Ishikawa (cell line): ENCODE measurements around the gene SPON1.

Experiments used
- CEBPB ChIP-seq: IDR thresholded peaks from 2 replicates; pipeline ENCODE4 v1.6.1; 2012
- CREB1 ChIP-seq: IDR thresholded peaks from 2 replicates; pipeline ENCODE4 v1.6.1; 2012; ENCODE audit warnings: low read depth
- EGR1 ChIP-seq: IDR thresholded peaks from 2 replicates; pipeline ENCODE4 v1.6.1; 2012
- EP300 ChIP-seq: IDR thresholded peaks from 2 replicates; pipeline ENCODE4 v1.6.1; 2012; ENCODE audit warnings: borderline replicate concordance
- FOXM1 ChIP-seq: IDR thresholded peaks from 2 replicates; pipeline ENCODE4 v1.6.1; 2012; ENCODE audit warnings: low read depth, borderline replicate concordance
- MAX ChIP-seq: IDR thresholded peaks from 2 replicates; pipeline ENCODE4 v1.6.1; 2012
- NFIC ChIP-seq: IDR thresholded peaks from 2 replicates; pipeline ENCODE4 v1.6.1; 2012
- RAD21 ChIP-seq: IDR thresholded peaks from 2 replicates; pipeline ENCODE4 v1.6.1; 2012; ENCODE audit warnings: low read depth
- TAF1 ChIP-seq: IDR thresholded peaks from 2 replicates; pipeline ENCODE4 v1.6.1; 2012; ENCODE audit warnings: low read depth, mild to moderate bottlenecking
- TCF12 ChIP-seq: IDR thresholded peaks from 2 replicates; pipeline ENCODE4 v1.6.1; 2012; ENCODE audit warnings: low read depth
- TEAD4 ChIP-seq: IDR thresholded peaks from 2 replicates; pipeline ENCODE4 v1.6.1; 2012
- USF1 ChIP-seq: IDR thresholded peaks from 2 replicates; pipeline ENCODE4 v1.6.1; 2012
- YY1 ChIP-seq: IDR thresholded peaks from 2 replicates; pipeline ENCODE4 v1.6.1; 2012; ENCODE audit warnings: low read depth
- ZBTB7A ChIP-seq: IDR thresholded peaks from 2 replicates; pipeline ENCODE4 v1.6.1; 2012; ENCODE audit warnings: low read depth
- TF ChIP-seq, protein P1 (sequence below): IDR thresholded peaks from 2 replicates; pipeline ENCODE4 v1.6.1; 2012; ENCODE audit warnings: low read depth, mild to moderate bottlenecking

Gene SPON1

DNA sequence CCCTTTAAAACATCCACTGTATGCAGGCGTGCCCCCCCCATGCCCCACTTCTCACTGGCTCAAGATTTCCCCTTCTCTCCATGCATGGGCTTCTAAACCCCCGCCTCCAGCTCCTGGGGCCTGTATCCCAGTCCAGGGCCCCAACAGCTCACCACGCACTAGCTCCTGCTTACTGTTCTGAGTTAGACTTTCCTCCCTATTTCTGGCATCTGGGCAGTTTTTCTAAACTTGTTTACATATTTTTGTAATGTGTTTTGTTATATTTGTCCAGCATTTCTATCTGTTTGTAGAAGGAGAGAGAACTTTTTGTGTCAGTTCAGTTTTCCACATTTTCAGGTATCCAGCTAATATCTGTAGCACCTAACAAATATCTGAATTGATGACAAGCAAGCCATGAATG, 178.5 kb downstream of the SPON1 start:
- TF ChIP-seq TCF12 (no peak), CEBPB (no peak), CREB1 (no peak), NFIC (no peak), TAF1 (no peak), USF1 (no peak), YY1 (no peak), EGR1 (no peak), EP300 (no peak), FOXM1 (no peak), ZBTB7A (no peak), MAX (no peak), TEAD4 (no peak), RAD21 (no peak)
- TF ChIP-seq, protein P1, sequence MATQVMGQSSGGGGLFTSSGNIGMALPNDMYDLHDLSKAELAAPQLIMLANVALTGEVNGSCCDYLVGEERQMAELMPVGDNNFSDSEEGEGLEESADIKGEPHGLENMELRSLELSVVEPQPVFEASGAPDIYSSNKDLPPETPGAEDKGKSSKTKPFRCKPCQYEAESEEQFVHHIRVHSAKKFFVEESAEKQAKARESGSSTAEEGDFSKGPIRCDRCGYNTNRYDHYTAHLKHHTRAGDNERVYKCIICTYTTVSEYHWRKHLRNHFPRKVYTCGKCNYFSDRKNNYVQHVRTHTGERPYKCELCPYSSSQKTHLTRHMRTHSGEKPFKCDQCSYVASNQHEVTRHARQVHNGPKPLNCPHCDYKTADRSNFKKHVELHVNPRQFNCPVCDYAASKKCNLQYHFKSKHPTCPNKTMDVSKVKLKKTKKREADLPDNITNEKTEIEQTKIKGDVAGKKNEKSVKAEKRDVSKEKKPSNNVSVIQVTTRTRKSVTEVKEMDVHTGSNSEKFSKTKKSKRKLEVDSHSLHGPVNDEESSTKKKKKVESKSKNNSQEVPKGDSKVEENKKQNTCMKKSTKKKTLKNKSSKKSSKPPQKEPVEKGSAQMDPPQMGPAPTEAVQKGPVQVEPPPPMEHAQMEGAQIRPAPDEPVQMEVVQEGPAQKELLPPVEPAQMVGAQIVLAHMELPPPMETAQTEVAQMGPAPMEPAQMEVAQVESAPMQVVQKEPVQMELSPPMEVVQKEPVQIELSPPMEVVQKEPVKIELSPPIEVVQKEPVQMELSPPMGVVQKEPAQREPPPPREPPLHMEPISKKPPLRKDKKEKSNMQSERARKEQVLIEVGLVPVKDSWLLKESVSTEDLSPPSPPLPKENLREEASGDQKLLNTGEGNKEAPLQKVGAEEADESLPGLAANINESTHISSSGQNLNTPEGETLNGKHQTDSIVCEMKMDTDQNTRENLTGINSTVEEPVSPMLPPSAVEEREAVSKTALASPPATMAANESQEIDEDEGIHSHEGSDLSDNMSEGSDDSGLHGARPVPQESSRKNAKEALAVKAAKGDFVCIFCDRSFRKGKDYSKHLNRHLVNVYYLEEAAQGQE, result no peak

DNA sequence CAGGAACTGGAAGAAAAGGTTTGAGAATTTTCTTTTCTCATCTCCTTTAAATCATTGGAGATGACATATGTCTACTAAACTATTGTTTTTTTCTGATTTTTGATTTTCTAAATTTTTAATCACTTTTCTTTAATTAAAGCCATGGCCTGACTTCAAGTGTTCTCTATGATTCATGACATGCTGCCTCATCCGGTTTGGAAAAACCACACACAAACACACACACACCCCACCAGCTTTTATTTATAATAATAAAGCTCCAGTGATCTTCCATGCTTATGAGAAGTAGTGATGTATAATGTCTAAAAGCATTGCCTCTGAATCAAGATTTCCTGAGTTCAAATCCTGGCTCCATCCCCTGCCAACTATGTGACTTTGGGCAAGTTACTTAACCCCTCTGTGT, 179.2 kb downstream of the SPON1 start:
- no peak for TF ChIP-seq CREB1
- no peak for TF ChIP-seq MAX
- no peak for TF ChIP-seq EP300
- no peak for TF ChIP-seq EGR1
- no peak for TF ChIP-seq YY1
- TF ChIP-seq TCF12, result no peak
- TF ChIP-seq, protein P1, result no peak
- no peak for TF ChIP-seq ZBTB7A
- no peak for TF ChIP-seq FOXM1

- TF ChIP-seq TEAD4, result no peak
- no peak for TF ChIP-seq USF1
- no peak for TF ChIP-seq YY1
- TF ChIP-seq ZBTB7A, result no peak
- TF ChIP-seq EP300, result no peak
- TF ChIP-seq EGR1, result no peak
- TF ChIP-seq MAX, result no peak
- TF ChIP-seq TCF12, result no peak
- TF ChIP-seq CEBPB, result no peak
- no peak for TF ChIP-seq FOXM1
- TF ChIP-seq TAF1, result no peak
- TF ChIP-seq CREB1, result no peak
- TF ChIP-seq RAD21, result no peak
- no peak for TF ChIP-seq NFIC
These were observed 182.4 kb downstream of the SPON1 start for GRCh38 chr11:14144934-14145333.

DNA sequence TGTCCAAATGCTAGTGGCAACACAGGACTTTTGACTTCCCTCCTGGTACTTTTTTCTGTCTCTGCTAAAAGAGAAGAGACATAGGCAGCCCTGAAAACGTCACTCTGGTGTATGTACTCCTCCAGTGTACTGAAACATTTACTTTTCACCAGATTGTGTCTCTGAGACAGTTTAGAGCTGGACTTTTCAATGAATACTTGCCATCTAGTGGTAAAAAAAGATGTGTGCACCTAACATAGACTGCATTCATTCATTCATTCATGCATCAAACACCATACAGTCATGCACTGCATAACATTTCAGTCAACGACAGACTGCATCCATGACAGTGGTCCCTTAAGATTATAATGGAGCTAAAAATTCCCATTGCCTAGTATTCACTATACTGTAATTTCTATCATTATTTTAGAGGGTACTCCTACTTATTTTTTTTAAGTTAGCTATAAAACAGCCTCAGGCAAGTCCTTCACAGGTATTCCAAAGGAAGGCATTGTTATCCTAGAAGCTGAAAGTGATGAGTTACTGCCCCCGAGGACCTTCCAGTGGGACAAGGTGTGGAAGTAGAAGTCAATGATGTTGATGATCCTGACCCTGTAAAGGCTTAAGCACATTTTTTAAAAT, 186.2 kb downstream of the SPON1 start:
- TF ChIP-seq YY1, result no peak
- TF ChIP-seq CEBPB, result no peak
- TF ChIP-seq TCF12, result no peak
- TF ChIP-seq, protein P1, result no peak
- TF ChIP-seq EGR1, result no peak
- peak; percentile 77 for TF ChIP-seq RAD21
- no peak for TF ChIP-seq EP300
- TF ChIP-seq ZBTB7A, result no peak
- no peak for TF ChIP-seq TAF1
